ENCODE data around the gene CPT2. TPM values are rescaled to one million over a fixed set of nuclear protein-coding genes. Genes with fewer than 3 reads are reported as not detected.

Gene CPT2
- total RNA-seq (10 to 100 TPM in 5 of 7 donors, 1 to 10 TPM in 2; 6.7 to 15.3 (median 12.1) TPM), polyA plus RNA-seq (10 to 100 TPM; 12.0 to 32.1 TPM)
- long read RNA-seq, donor 1, transcript CPT2-201 (5 exons, 3,094 nt): major isoform, 48 of 58 reads
- long read RNA-seq, donor 1, partial matches to known transcripts: 8 of 58 reads
- long read RNA-seq, donor 1, other reads (novel, unspliced or antisense): 0 of 58 reads
- long read RNA-seq, donor 2, full-length matches to known transcripts: 16 of 136 reads
- long read RNA-seq, donor 2, partial matches to known transcripts: 65 of 136 reads
- long read RNA-seq, donor 2, other reads (novel, unspliced or antisense): 55 of 136 reads
- long read RNA-seq, donor 3, transcript CPT2-201 (5 exons, 3,094 nt): major isoform, 25 of 34 reads
- long read RNA-seq, donor 3, partial matches to known transcripts: 7 of 34 reads
- long read RNA-seq, donor 3, other reads (novel, unspliced or antisense): 1 of 34 reads

DNA sequence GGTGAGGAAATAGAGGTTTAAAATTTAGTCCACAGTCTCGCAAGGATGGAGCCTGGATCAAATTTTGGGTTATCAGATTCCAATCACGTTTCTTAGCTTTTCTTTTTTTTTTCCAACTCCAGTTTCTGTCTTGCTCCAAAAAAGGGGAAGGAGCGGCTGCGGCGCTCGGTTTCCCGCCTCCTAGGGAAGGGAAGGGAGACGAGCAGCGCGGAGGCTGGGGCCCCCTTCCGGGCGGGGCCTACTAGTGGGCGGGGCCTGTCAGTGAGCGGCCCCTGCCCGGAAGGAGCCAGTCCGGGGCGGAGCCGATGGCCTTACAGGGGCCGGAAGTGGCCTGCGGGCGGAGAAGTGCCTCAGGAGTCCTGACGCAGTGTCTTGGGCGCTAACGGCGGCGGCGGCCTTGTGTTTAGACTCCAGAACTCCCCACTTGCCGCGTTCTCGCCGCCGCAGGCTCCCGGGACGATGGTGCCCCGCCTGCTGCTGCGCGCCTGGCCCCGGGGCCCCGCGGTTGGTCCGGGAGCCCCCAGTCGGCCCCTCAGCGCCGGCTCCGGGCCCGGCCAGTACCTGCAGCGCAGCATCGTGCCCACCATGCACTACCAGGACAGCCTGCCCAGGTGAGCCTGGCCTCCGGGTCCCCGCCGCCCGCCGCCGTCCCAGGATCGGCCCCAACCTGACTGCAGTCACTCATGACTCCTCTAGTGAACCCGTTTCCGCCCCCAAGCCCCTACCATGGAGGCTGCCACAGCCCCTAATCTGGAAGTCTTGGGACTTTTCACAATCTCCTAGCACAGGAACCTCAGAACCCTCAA is at the start of gene CPT2:
CPT2 (plus strand) TSS at position 340 of the 806 bp plus-strand sequence; CDS start at position 460, 120 bp downstream.
- WGBS, 3 donors: 0% methylated on average over 41 to 57 of the region's 57 CpGs
- no peaks in the 10 kb centered on the region for H3K36me3 ChIP-seq
- peak; percentile 94 to 96 (median 95) for DNase-seq
- intact Hi-C loops (cut with DNase I): no loop called here
- no peaks in the 10 kb centered on the region for H3K27me3 ChIP-seq
- H3K4me1 ChIP-seq (ENCODE audit: insufficient read depth): peaks cover 16% of the 10 kb centered on the region
- peak within 1 kb of the TSS; percentile 98 for H3K4me3 ChIP-seq
- TF ChIP-seq POLR2A (IDR thresholded peaks at IDR 0.05) (peak; percentile 99), EP300 (IDR thresholded peaks at IDR 0.05) (no peak)
- TF ChIP-seq, protein P1, sequence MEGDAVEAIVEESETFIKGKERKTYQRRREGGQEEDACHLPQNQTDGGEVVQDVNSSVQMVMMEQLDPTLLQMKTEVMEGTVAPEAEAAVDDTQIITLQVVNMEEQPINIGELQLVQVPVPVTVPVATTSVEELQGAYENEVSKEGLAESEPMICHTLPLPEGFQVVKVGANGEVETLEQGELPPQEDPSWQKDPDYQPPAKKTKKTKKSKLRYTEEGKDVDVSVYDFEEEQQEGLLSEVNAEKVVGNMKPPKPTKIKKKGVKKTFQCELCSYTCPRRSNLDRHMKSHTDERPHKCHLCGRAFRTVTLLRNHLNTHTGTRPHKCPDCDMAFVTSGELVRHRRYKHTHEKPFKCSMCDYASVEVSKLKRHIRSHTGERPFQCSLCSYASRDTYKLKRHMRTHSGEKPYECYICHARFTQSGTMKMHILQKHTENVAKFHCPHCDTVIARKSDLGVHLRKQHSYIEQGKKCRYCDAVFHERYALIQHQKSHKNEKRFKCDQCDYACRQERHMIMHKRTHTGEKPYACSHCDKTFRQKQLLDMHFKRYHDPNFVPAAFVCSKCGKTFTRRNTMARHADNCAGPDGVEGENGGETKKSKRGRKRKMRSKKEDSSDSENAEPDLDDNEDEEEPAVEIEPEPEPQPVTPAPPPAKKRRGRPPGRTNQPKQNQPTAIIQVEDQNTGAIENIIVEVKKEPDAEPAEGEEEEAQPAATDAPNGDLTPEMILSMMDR (IDR thresholded peaks at IDR 0.05): peak in 2 of 3 donors; percentile 36 to 41
- H3K9me3 ChIP-seq: no peaks in the 10 kb centered on the region
- peak within 1 kb of the TSS; percentile 89 to 93 for H3K27ac ChIP-seq

DNA sequence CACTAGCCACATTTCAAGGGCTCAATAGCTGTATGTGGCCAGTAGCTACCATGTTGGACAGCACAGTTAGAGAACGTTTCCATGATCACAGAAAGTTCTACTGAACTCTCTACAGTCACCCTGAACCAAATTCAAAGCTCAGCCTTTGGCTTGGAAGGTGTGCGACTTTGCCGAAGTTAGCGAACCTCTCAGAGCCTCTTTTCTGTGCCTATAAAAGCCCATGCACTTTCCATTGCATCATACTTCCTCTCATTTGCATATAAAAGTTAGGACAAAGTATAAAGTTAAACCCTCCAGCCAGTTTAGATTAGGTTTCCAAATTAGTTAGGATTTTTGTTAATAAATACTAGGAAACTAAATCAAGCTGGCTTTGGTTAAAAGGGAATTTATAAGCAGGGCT is 49.5 kb upstream of the CPT2 start:
- H3K27ac ChIP-seq: no peak overlapping the region
- H3K36me3 ChIP-seq: no peaks in the 10 kb centered on the region
- no peaks in the 10 kb centered on the region for H3K27me3 ChIP-seq
- DNase-seq: no peak
- no peak for TF ChIP-seq POLR2A (IDR thresholded peaks at IDR 0.05)
- peaks cover 5% of the 10 kb centered on the region for H3K4me1 ChIP-seq (ENCODE audit: insufficient read depth)
- intact Hi-C loops (cut with DNase I): no loop called here
- no peak overlapping the region for H3K4me3 ChIP-seq
- WGBS, 3 donors: 67 to 90% (median 86%) methylated on average over 4 of the region's 4 CpGs
- no peaks in the 10 kb centered on the region for H3K9me3 ChIP-seq

DNA sequence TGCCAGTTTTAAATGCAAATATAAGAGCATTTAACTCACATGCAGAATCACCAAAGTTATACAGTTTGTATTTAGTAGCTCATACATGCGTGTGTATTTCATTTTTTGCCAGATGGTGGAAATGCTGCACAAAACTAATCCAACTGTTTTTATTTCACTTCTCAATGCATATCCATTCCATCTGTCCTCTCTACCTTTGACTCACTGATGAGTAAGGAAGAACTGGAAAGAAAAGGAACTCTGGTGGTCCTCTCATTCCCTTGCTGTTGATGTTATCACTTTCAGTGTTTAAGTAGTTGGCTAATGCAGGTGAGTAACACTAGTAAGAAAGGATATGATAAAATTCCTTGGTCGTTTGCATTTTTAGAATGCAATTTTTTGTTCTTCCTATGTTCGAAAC is 48.5 kb upstream of the CPT2 start:
- no peak overlapping the region for H3K27ac ChIP-seq
- H3K4me1 ChIP-seq (ENCODE audit: insufficient read depth): peaks cover 5% of the 10 kb centered on the region
- no peaks in the 10 kb centered on the region for H3K36me3 ChIP-seq
- no peak for DNase-seq
- WGBS, 3 donors: 79 to 86% (median 80%) methylated on average over 3 of the region's 3 CpGs
- no peak overlapping the region for H3K4me3 ChIP-seq
- intact Hi-C loops (cut with DNase I): no loop called here
- no peaks in the 10 kb centered on the region for H3K27me3 ChIP-seq
- TF ChIP-seq EP300 (IDR thresholded peaks at IDR 0.05) (no peak), POLR2A (IDR thresholded peaks at IDR 0.05) (no peak)
- TF ChIP-seq, protein P1 (IDR thresholded peaks at IDR 0.05): no peak
- H3K9me3 ChIP-seq: no peaks in the 10 kb centered on the region

DNA sequence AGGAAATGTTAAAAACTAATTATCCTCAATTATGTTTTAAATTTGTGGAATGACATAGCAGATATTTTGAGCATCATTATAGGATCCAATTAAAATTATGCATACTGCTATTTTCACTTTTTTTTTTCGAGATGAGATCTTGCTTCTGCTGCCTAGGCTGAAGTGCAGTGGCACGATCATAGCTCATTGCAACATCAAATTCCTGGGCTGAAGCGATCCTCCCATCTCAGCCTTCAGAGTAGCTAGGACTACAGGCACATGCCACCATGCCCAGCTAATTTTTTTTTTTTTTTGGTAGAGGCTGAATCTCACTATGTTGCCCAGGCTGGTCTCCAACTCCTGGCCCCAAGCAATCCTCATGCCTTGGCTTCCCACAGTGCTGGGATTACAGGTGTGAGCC is 42.9 kb upstream of the CPT2 start:
- H3K9me3 ChIP-seq: no peaks in the 10 kb centered on the region
- intact Hi-C loops (cut with DNase I): no loop called here
- WGBS, 3 donors: 81 to 87% (median 83%) methylated on average over 3 of the region's 3 CpGs
- no peak overlapping the region for H3K27ac ChIP-seq
- H3K4me1 ChIP-seq (ENCODE audit: insufficient read depth): no peaks in the 10 kb centered on the region
- DNase-seq: no peak
- H3K36me3 ChIP-seq: no peaks in the 10 kb centered on the region
- H3K4me3 ChIP-seq: no peak overlapping the region
- TF ChIP-seq EP300 (IDR thresholded peaks at IDR 0.05): no peak
- TF ChIP-seq, protein P1 (IDR thresholded peaks at IDR 0.05): no peak
- no peaks in the 10 kb centered on the region for H3K27me3 ChIP-seq
